ENCODE results near the gene TIFAB. TPM values are rescaled to one million over a fixed set of nuclear protein-coding genes. Genes with fewer than 3 reads are reported as not detected.

TIFAB gene
- total RNA-seq, 1 experiment from 2014 or later = not detected

- Histone ChIP-seq H3K27me3 (ENCODE audit: control insufficient read depth, insufficient read depth, low read length) (no peaks in the 10 kb centered on the region), H3K36me3 (replicated peaks; ENCODE audit: control insufficient read depth, insufficient read depth, low read length) (no peaks in the 10 kb centered on the region), H3K4me3 (ENCODE audit: insufficient read depth, low read depth, low read length) (no peak overlapping the region)
- DNase-seq = no peak
Observed at GRCh38 chr5:135422419-135422818, 29.7 kb downstream of the TIFAB start.

- no peak overlapping the region for H3K4me3 ChIP-seq (ENCODE audit: insufficient read depth, low read depth, low read length)
- DNase-seq = no peak
- no peaks in the 10 kb centered on the region for H3K36me3 ChIP-seq (replicated peaks; ENCODE audit: control insufficient read depth, insufficient read depth, low read length)
- H3K27me3 ChIP-seq (ENCODE audit: control insufficient read depth, insufficient read depth, low read length) = no peaks in the 10 kb centered on the region
Observed at GRCh38 chr5:135417083-135417482, 35.1 kb downstream of the TIFAB start.

GRCh38 chr5:135405082-135405481 lies 47.1 kb downstream of the TIFAB start:
- peaks cover 35% of the 10 kb centered on the region for H3K27me3 ChIP-seq (ENCODE audit: control insufficient read depth, insufficient read depth, low read length)
- H3K4me3 ChIP-seq (ENCODE audit: insufficient read depth, low read depth, low read length) = no peak overlapping the region
- DNase-seq = no peak
- H3K36me3 ChIP-seq (replicated peaks; ENCODE audit: control insufficient read depth, insufficient read depth, low read length) = no peaks in the 10 kb centered on the region

GRCh38 chr5:135402031-135402430 lies 50.1 kb downstream of the TIFAB start:
- Histone ChIP-seq H3K36me3 (replicated peaks; ENCODE audit: control insufficient read depth, insufficient read depth, low read length) (no peaks in the 10 kb centered on the region), H3K27me3 (ENCODE audit: control insufficient read depth, insufficient read depth, low read length) (peaks cover 48% of the 10 kb centered on the region), H3K4me3 (ENCODE audit: insufficient read depth, low read depth, low read length) (no peak overlapping the region)
- DNase-seq = no peak

- Histone ChIP-seq H3K36me3 (replicated peaks; ENCODE audit: control insufficient read depth, insufficient read depth, low read length) (no peaks in the 10 kb centered on the region), H3K4me3 (ENCODE audit: insufficient read depth, low read depth, low read length) (no peak overlapping the region), H3K27me3 (ENCODE audit: control insufficient read depth, insufficient read depth, low read length) (peaks cover 56% of the 10 kb centered on the region)
- DNase-seq = peak; percentile 38
Observed at GRCh38 chr5:135400866-135401265, 51.3 kb downstream of the TIFAB start.

- Histone ChIP-seq H3K36me3 (replicated peaks; ENCODE audit: control insufficient read depth, insufficient read depth, low read length) (no peaks in the 10 kb centered on the region), H3K4me3 (ENCODE audit: insufficient read depth, low read depth, low read length) (peak overlapping the region; percentile 66), H3K27me3 (ENCODE audit: control insufficient read depth, insufficient read depth, low read length) (peaks cover 56% of the 10 kb centered on the region)
- DNase-seq = peak; percentile 74
Observed at GRCh38 chr5:135399794-135400542, 52.2 kb downstream of the TIFAB start.

- DNase-seq = peak; percentile 89
- H3K27me3 ChIP-seq (ENCODE audit: control insufficient read depth, insufficient read depth, low read length) = peaks cover 54% of the 10 kb centered on the region
- H3K36me3 ChIP-seq (replicated peaks; ENCODE audit: control insufficient read depth, insufficient read depth, low read length) = no peaks in the 10 kb centered on the region
- peak within 1 kb of the TSS; percentile 66 for H3K4me3 ChIP-seq (ENCODE audit: insufficient read depth, low read depth, low read length)
Observed at GRCh38 chr5:135398855-135399793, 53.0 kb downstream of the TIFAB start, which contains the start of gene MACROH2A1. TSS of gene MACROH2A1 (minus strand) at chr5:135399231. CDS start at chr5:135389093, 10,138 bp downstream.

GRCh38 chr5:135398160-135398854 lies 53.8 kb downstream of the TIFAB start:
- Histone ChIP-seq H3K27me3 (ENCODE audit: control insufficient read depth, insufficient read depth, low read length) (peaks cover 52% of the 10 kb centered on the region), H3K4me3 (ENCODE audit: insufficient read depth, low read depth, low read length) (peak overlapping the region; percentile 66), H3K36me3 (replicated peaks; ENCODE audit: control insufficient read depth, insufficient read depth, low read length) (no peaks in the 10 kb centered on the region)
- peak; percentile 84 for DNase-seq

Other genes with a start within 250 kb of the TIFAB start
- gene MACROH2A1, start 53.1 kb downstream of the TIFAB start, total RNA-seq (2014; rRNA removed; shearing (Covaris generic)) = 202 and 322 TPM in 2 replicates
- gene DCANP1, start 5.0 kb downstream of the TIFAB start, total RNA-seq (2014; rRNA removed; shearing (Covaris generic)) = not detected in 2 replicates
- not detected in 2 replicates for gene NEUROG1, start 83.6 kb upstream of the TIFAB start, total RNA-seq (2014; rRNA removed; shearing (Covaris generic))
- 2.7 and 4.2 TPM in 2 replicates for gene CXCL14, start 126.6 kb upstream of the TIFAB start, total RNA-seq (2014; rRNA removed; shearing (Covaris generic))

All from H7 (cell line).